ENCODE measurements around the gene LMAN2L.
A peak's percentile ranks its signal among the peaks of the same experiment; 100 is the strongest.

The LMAN2L gene

GRCh38 chr2:96753661-96754282 is 13.9 kb upstream of the LMAN2L start:
- DNase-seq (ENCODE audit: low read depth) = no peak
- no peak for TF ChIP-seq CTCF (IDR thresholded peaks at IDR 0.05; ENCODE audit: low read length, missing control alignments)
- no peak overlapping the region for H3K4me3 ChIP-seq (replicated peaks; ENCODE audit: low read depth, low read length)

GRCh38 chr2:96751800-96752199 is 11.9 kb upstream of the LMAN2L start:
- no peak for DNase-seq (ENCODE audit: low read depth)
- TF ChIP-seq CTCF (IDR thresholded peaks at IDR 0.05; ENCODE audit: low read length, missing control alignments) = no peak
- no peak overlapping the region for H3K4me3 ChIP-seq (replicated peaks; ENCODE audit: low read depth, low read length)

- DNase-seq (ENCODE audit: low read depth) = no peak
- TF ChIP-seq CTCF (IDR thresholded peaks at IDR 0.05; ENCODE audit: low read length, missing control alignments) = no peak
- H3K4me3 ChIP-seq (replicated peaks; ENCODE audit: low read depth, low read length) = no peak overlapping the region
These were observed 7.3 kb upstream of the LMAN2L start for GRCh38 chr2:96747061-96747617.

- TF ChIP-seq CTCF (IDR thresholded peaks at IDR 0.05; ENCODE audit: low read length, missing control alignments) = no peak
- DNase-seq (ENCODE audit: low read depth) = no peak
- peak overlapping the region; percentile 92 for H3K4me3 ChIP-seq (replicated peaks; ENCODE audit: low read depth, low read length)
These were observed 710 bp downstream of the LMAN2L start for GRCh38 chr2:96739076-96739632.

- H3K4me3 ChIP-seq (replicated peaks; ENCODE audit: low read depth, low read length) = no peak overlapping the region
- DNase-seq (ENCODE audit: low read depth) = no peak
- TF ChIP-seq CTCF (IDR thresholded peaks at IDR 0.05; ENCODE audit: low read length, missing control alignments) = no peak
These were observed 2.0 kb downstream of the LMAN2L start for GRCh38 chr2:96737831-96738230.

- no peak overlapping the region for H3K4me3 ChIP-seq (replicated peaks; ENCODE audit: low read depth, low read length)
- DNase-seq (ENCODE audit: low read depth) = no peak
- no peak for TF ChIP-seq CTCF (IDR thresholded peaks at IDR 0.05; ENCODE audit: low read length, missing control alignments)
These were observed 2.6 kb downstream of the LMAN2L start for GRCh38 chr2:96737251-96737650.
